Measurements from ENCODE around the gene SPATA20. TPM values are rescaled to one million over a fixed set of nuclear protein-coding genes. Genes with fewer than 3 reads are reported as not detected.

The SPATA20 gene
- total and polyA plus RNA-seq, 2 donors (not counting 3 experiments of a cell fraction or from before 2014, with no cell fraction given), result 42.3 to 51.5 TPM

GRCh38 chr17:50590946-50591737, 44.2 kb downstream of the SPATA20 start:
- dilution Hi-C loops (cut with MboI; ENCODE audit: extremely low pct_ligation_motif_present, low sequenced_read_pairs) (no loop called here), intact Hi-C loops (cut with micrococcal nuclease) (no loop called here)
- Histone ChIP-seq H3K4me1 (ENCODE audit: control insufficient read depth, extremely low read depth, insufficient read depth, low read length) (no peaks in the 10 kb centered on the region), H3K27me3 (ENCODE audit: control insufficient read depth in 2 of 2, insufficient read depth in 2 of 2, low read length in 2 of 2) (peaks cover 0 to 2% of the 10 kb centered on the region in 2 experiments), H3K79me2 (ENCODE audit: control insufficient read depth, insufficient read depth, low read length) (no peaks in the 10 kb centered on the region), H3K9me3 (replicated peaks; ENCODE audit: control insufficient read depth, insufficient read depth, low read length) (no peaks in the 10 kb centered on the region), H4K20me1 (replicated peaks; ENCODE audit: control insufficient read depth, extremely low read depth, insufficient read depth, low read length) (no peaks in the 10 kb centered on the region), H2AFZ (ENCODE audit: low read depth, low read length) (no peak overlapping the region), H3K36me3 (ENCODE audit: control insufficient read depth in 2 of 2, extremely low read depth in 1 of 2, insufficient read depth in 2 of 2, low read length in 2 of 2) (no peaks in the 10 kb centered on the region), H3K4me3 (replicated peaks in 1 of 3; ENCODE audit: insufficient read depth in 1 of 3, low read depth in 1 of 3, low read length in 3 of 3) (no peak overlapping the region), H3K9ac (replicated peaks; ENCODE audit: extremely low read depth, insufficient read depth, low read length) (no peak overlapping the region), H3K9me1 (replicated peaks; ENCODE audit: control insufficient read depth, extremely low read depth, insufficient read depth, low read length) (no peaks in the 10 kb centered on the region), H3K4me2 (ENCODE audit: insufficient read depth, low read length) (no peak overlapping the region), H3K27ac (ENCODE audit: insufficient read depth, low read depth, low read length) (no peak overlapping the region)
- BruUV-seq (replicated peaks), result no TSS peak
- TF ChIP-seq POLR2AphosphoS5 (IDR thresholded peaks at IDR 0.05; ENCODE audit: insufficient read depth, low read depth, low read length) (no peak), POLR2A (IDR thresholded peaks at IDR 0.05; ENCODE audit: low read depth, low read length) (no peak), GATA2 (IDR thresholded peaks at IDR 0.05; ENCODE audit: insufficient read depth, insufficient read length, low read depth, low read length) (no peak), JUN (IDR thresholded peaks at IDR 0.05; ENCODE audit: borderline replicate concordance, insufficient read depth, insufficient read length, low read depth) (no peak), EZH2 (IDR thresholded peaks at IDR 0.05; ENCODE audit: borderline replicate concordance, low read depth, low read length, severe bottlenecking) (no peak), FOS (IDR thresholded peaks at IDR 0.05; ENCODE audit: borderline replicate concordance, insufficient read depth, low read length) (no peak), MYC (IDR thresholded peaks at IDR 0.05; ENCODE audit: low read depth, low read length) (no peak)
- TF ChIP-seq, protein P1, sequence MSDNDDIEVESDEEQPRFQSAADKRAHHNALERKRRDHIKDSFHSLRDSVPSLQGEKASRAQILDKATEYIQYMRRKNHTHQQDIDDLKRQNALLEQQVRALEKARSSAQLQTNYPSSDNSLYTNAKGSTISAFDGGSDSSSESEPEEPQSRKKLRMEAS (IDR thresholded peaks at IDR 0.05; ENCODE audit: insufficient read depth, insufficient read length), result no peak
- ChIA-PET POLR2A (no interaction called here), CTCF (interaction anchor here (1.1 to 3.1 kb wide), 3 partner anchors 23 to 40 kb away, joined by 3 to 11 read pairs (median 5); no protein-coding TSS in a partner anchor)
- FAIRE-seq (no peak), DNase-seq (ENCODE audit: low read depth, low spot score) (no peak)

Measured in endothelial cell of umbilical vein (primary cell).